Activated naive CD4-positive, alpha-beta T cell treated with anti-CD3 and anti-CD28 coated beads for 36 hours (primary cell): ENCODE results near the gene GJC1. TPM values are rescaled to one million over a fixed set of nuclear protein-coding genes. Genes with fewer than 3 reads are reported as not detected.

Source experiments
- CTCF ChIA-PET: fragments of 350-600 bp; sonication (Branson Sonifier 250); formaldehyde crosslinking; loops from one replicate; lab custom pipeline; 2021; ENCODE audit warnings: antibody characterized with exemption; lab: Charles Lee
- DNase-seq: peaks from one replicate; pipeline ENCODE4 v3.0.0-alpha.2; 2020
- H3K27ac Mint-ChIP-seq: one replicate; pipeline ENCODE4 v1.8.0; 2021; ENCODE audit warnings: mild to moderate bottlenecking, mixed read lengths
- H3K27me3 Mint-ChIP-seq: one replicate; pipeline ENCODE4 v1.8.0; 2021; ENCODE audit warnings: low read depth, mixed read lengths
- H3K36me3 Mint-ChIP-seq: one replicate; pipeline ENCODE4 v1.8.0; 2021; ENCODE audit warnings: low read depth, mixed read lengths
- H3K4me1 Mint-ChIP-seq: one replicate; pipeline ENCODE4 v1.8.0; 2021; ENCODE audit warnings: low read depth, mixed read lengths
- H3K4me3 Mint-ChIP-seq: one replicate; pipeline ENCODE4 v1.8.0; 2021; ENCODE audit warnings: mild to moderate bottlenecking, moderate library complexity, mixed read lengths
- H3K9me3 Mint-ChIP-seq: one replicate; pipeline ENCODE4 v1.8.0; 2021; ENCODE audit warnings: mixed read lengths
- intact Hi-C: fragments of 100-400 bp; cut with micrococcal nuclease; formaldehyde crosslinking; loops from one replicate; pipeline ENCODE4 v1.15.1; 2023
- total RNA-seq, 2 experiments: library from RNA; stranded (reverse); gene quantifications; one replicate each; pipeline ENCODE4 v1.2.3, GENCODE V29; 2021

The GJC1 gene
- total RNA-seq, 2 experiments from 2014 or later, result 2.5 TPM

GRCh38 chr17:44773140-44773539, 56.9 kb downstream of the GJC1 start:
- peaks cover 2% of the 10 kb centered on the region for H3K4me1 Mint-ChIP-seq
- H3K36me3 Mint-ChIP-seq, result no peaks in the 10 kb centered on the region
- peak overlapping the region; percentile 6 for H3K4me3 Mint-ChIP-seq
- no peak overlapping the region for H3K27ac Mint-ChIP-seq
- intact Hi-C loops, result loop anchor here (10.0 kb wide), 1 partner anchor 422 kb away; no protein-coding TSS in a partner anchor
- no peaks in the 10 kb centered on the region for H3K9me3 Mint-ChIP-seq
- H3K27me3 Mint-ChIP-seq, result peaks cover 7% of the 10 kb centered on the region
- DNase-seq, result no peak
- CTCF ChIA-PET, result interaction anchor here (0.6 to 11.2 kb wide), 3 partner anchors 9 to 528 kb away, joined by 3 to 147 read pairs (median 7); no protein-coding TSS in a partner anchor

- no peak overlapping the region for H3K4me3 Mint-ChIP-seq
- H3K9me3 Mint-ChIP-seq, result no peaks in the 10 kb centered on the region
- intact Hi-C loops, result loop anchor here (10.0 kb wide), 1 partner anchor 422 kb away; no protein-coding TSS in a partner anchor
- peaks cover 7% of the 10 kb centered on the region for H3K27me3 Mint-ChIP-seq
- H3K4me1 Mint-ChIP-seq, result peaks cover 2% of the 10 kb centered on the region
- H3K27ac Mint-ChIP-seq, result no peak overlapping the region
- H3K36me3 Mint-ChIP-seq, result no peaks in the 10 kb centered on the region
- CTCF ChIA-PET, result interaction anchor here (0.8 to 11.2 kb wide), 3 partner anchors 8 to 93 kb away, joined by 3 to 147 read pairs (median 3); no protein-coding TSS in a partner anchor
- DNase-seq, result no peak
These were observed 57.6 kb downstream of the GJC1 start for GRCh38 chr17:44772308-44773045.

DNA sequence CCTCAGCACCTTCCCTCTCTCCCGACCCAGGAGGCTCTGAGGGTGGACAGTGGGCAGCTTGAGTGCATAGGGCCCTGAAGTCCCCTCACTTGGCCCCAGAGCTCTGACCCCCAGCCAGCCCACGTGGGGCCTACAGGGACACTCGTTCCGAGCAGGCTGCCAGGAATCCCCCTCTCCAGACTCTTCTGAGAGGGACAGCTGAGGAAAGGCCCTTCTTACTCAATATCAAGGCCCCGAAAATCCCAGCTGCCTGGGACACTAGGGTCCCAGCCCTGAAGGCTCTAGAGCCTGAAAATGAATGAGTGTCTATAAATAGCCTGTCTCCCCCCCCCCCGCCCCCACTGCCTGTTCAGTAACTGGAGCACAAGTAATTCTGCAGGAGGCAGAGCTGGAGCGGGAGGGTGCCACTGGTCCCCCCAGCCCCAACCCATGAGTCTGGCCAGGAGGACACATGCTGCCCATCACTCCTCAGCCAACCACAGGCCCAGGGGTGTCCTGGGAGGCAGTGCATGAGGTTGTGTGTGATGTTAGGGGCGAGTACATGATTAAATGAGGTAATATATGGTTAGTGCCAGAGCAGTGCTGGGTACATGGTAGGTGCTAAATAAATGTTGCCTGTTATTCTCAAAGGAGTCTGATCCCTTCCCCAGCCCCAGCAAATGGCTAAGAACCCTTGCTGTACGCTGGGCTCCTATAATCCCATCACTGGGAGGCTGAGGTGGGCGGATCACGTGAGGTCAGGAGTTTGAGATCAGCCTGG, 59.7 kb downstream of the GJC1 start:
- Mint-ChIP-seq H3K27ac (no peak overlapping the region), H3K9me3 (no peaks in the 10 kb centered on the region), H3K4me3 (no peak overlapping the region), H3K4me1 (no peaks in the 10 kb centered on the region), H3K36me3 (no peaks in the 10 kb centered on the region), H3K27me3 (peaks cover 15% of the 10 kb centered on the region)
- no peak for DNase-seq
- intact Hi-C loops, result loop anchor here (10.0 kb wide), 1 partner anchor 424 kb away; no protein-coding TSS in a partner anchor
- CTCF ChIA-PET, result interaction anchor here (0.7 to 0.8 kb wide), 2 partner anchors 9 to 427 kb away, joined by 3 read pairs; no protein-coding TSS in a partner anchor

GRCh38 chr17:44769647-44770084, 60.4 kb downstream of the GJC1 start:
- CTCF ChIA-PET, result no interaction called here
- Mint-ChIP-seq H3K27me3 (peaks cover 15% of the 10 kb centered on the region), H3K4me3 (no peak overlapping the region), H3K27ac (no peak overlapping the region), H3K36me3 (no peaks in the 10 kb centered on the region), H3K4me1 (no peaks in the 10 kb centered on the region), H3K9me3 (no peaks in the 10 kb centered on the region)
- intact Hi-C loops, result loop anchor here (10.0 kb wide), 1 partner anchor 425 kb away; no protein-coding TSS in a partner anchor
- DNase-seq, result no peak

DNA sequence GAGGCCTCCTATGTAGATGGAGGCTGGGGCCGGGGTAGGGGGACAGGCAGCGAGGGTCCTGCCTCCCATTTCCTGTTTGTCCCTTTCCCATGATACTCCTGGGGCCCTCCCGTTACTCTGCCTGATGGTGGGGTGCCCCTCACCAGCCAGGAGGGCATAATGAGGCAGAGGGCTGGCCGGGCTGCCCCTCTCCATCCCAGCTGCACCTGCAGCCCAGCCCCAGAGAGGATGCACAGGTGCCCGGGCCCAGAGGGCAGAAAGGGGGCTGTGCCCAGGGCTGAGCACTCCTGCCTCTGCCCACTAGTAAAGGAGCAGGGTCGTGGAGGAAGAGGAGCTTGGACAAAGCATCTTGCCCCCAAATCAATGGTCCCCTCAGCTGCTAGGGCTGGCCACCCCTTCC, 60.9 kb downstream of the GJC1 start:
- H3K27me3 Mint-ChIP-seq, result peaks cover 15% of the 10 kb centered on the region
- no peak overlapping the region for H3K4me3 Mint-ChIP-seq
- no peaks in the 10 kb centered on the region for H3K4me1 Mint-ChIP-seq
- H3K27ac Mint-ChIP-seq, result no peak overlapping the region
- H3K9me3 Mint-ChIP-seq, result no peaks in the 10 kb centered on the region
- CTCF ChIA-PET, result no interaction called here
- DNase-seq, result no peak
- H3K36me3 Mint-ChIP-seq, result no peaks in the 10 kb centered on the region
- intact Hi-C loops, result no loop called here

DNA sequence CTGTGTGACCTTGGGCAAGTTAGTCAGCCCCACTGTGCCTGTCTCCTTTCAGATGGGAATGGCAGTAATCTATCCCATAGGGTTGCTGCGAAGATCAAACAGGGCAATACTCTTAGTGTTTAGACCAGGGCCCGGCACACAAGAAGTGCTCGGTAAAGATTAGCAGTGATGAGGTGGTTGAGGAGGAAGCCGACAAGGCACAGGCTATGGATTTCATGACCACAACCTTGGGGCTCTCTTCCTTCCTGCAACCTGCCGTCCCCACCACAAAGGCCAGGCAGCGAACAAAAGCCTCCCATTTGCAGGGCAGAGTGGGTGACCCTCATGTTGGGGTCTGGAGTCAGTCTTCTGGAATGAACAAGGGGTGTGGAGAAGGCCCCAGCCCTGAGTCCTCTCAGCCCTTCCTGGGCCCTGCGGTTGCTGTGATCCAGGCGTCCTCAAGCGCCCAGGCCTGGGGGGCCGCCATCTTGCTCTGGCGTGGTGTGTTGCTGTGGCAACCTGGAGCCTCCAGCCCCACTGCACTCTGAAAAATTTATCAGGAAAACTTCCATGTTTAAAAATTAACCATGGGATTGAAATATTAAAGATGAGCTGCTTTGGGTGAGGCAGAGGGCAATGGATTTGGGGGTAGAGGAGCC, 61.5 kb downstream of the GJC1 start:
- H3K27me3 Mint-ChIP-seq, result peaks cover 15% of the 10 kb centered on the region
- H3K4me1 Mint-ChIP-seq, result no peaks in the 10 kb centered on the region
- no peaks in the 10 kb centered on the region for H3K9me3 Mint-ChIP-seq
- H3K36me3 Mint-ChIP-seq, result no peaks in the 10 kb centered on the region
- CTCF ChIA-PET, result no interaction called here
- H3K27ac Mint-ChIP-seq, result no peak overlapping the region
- no peak overlapping the region for H3K4me3 Mint-ChIP-seq
- DNase-seq, result no peak
- intact Hi-C loops, result no loop called here

- CTCF ChIA-PET, result interaction anchor here (0.6 kb wide), 1 partner anchor 248 kb away, joined by 3 read pairs; no protein-coding TSS in a partner anchor
- H3K27ac Mint-ChIP-seq, result no peak overlapping the region
- H3K9me3 Mint-ChIP-seq, result no peaks in the 10 kb centered on the region
- intact Hi-C loops, result no loop called here
- DNase-seq, result no peak
- H3K4me3 Mint-ChIP-seq, result no peak overlapping the region
- H3K36me3 Mint-ChIP-seq, result no peaks in the 10 kb centered on the region
- H3K27me3 Mint-ChIP-seq, result peaks cover 15% of the 10 kb centered on the region
- H3K4me1 Mint-ChIP-seq, result no peaks in the 10 kb centered on the region
These were observed 62.6 kb downstream of the GJC1 start for GRCh38 chr17:44767493-44767892.

DNA sequence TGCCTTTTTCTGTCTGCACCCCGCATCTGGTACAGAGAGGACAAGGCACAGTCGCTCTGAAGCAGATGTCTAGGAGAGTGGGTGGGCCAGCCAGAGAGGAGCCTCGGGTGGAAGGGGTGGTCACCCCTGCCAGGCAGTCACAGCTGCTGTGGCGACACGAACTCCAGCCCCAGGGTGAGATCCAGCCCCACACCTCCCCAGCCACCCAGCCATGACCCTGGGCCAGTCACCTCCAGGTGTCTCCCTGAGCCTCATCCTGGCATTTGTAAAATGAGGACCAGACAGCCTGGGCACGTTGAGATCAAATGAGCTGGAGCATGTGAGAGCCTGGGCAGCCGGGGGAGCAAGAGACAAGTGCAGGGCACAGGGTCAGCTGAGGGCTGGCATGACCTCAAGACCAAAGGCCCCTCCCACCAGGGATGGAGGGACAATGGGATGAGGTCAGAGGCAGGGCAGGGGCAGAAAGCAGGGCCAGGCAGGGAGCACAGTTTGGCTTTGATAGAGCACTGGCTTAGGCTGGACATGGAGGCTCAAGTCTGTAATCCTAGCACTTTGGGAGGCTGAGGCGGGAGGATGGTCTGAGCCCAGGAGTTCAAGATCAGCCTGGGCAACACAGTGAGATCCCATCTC, 63.6 kb downstream of the GJC1 start:
- CTCF ChIA-PET, result no interaction called here
- no peak overlapping the region for H3K4me3 Mint-ChIP-seq
- no peaks in the 10 kb centered on the region for H3K9me3 Mint-ChIP-seq
- H3K27me3 Mint-ChIP-seq, result peaks cover 13% of the 10 kb centered on the region
- H3K27ac Mint-ChIP-seq, result no peak overlapping the region
- intact Hi-C loops, result no loop called here
- no peak for DNase-seq
- no peaks in the 10 kb centered on the region for H3K36me3 Mint-ChIP-seq
- H3K4me1 Mint-ChIP-seq, result no peaks in the 10 kb centered on the region

DNA sequence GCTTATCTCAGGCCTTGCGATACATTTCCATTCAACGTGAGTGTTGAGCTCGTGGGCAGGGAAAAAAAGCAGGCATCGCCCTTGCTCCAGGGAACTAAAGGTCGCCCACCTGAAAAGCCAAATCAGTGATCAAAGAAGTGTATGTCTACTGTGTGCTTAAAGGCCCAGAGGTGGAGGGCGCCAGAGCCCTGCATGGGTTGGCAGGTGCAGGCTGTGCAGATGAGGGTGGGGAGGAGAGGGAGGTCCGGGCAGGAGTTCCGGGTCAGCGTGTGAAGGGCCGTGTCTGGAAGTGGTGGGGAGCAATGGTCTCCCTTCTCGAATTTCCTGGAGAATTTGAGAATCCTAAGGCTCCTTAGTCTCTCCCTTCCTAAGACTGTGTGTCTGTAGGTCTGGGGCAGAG, 64.1 kb downstream of the GJC1 start:
- Mint-ChIP-seq H3K4me1 (no peaks in the 10 kb centered on the region), H3K4me3 (no peak overlapping the region), H3K36me3 (no peaks in the 10 kb centered on the region), H3K9me3 (no peaks in the 10 kb centered on the region), H3K27me3 (peaks cover 18% of the 10 kb centered on the region), H3K27ac (no peak overlapping the region)
- CTCF ChIA-PET, result no interaction called here
- intact Hi-C loops, result no loop called here
- no peak for DNase-seq

GRCh38 chr17:44763170-44763569, 66.9 kb downstream of the GJC1 start:
- intact Hi-C loops, result no loop called here
- no peak overlapping the region for H3K4me3 Mint-ChIP-seq
- CTCF ChIA-PET, result interaction anchor here (0.6 to 1.4 kb wide), 3 partner anchors 12 to 259 kb away, joined by 3 to 4 read pairs (median 3); no protein-coding TSS in a partner anchor
- DNase-seq, result no peak
- H3K36me3 Mint-ChIP-seq, result no peaks in the 10 kb centered on the region
- no peaks in the 10 kb centered on the region for H3K4me1 Mint-ChIP-seq
- no peak overlapping the region for H3K27ac Mint-ChIP-seq
- H3K27me3 Mint-ChIP-seq, result peaks cover 23% of the 10 kb centered on the region
- H3K9me3 Mint-ChIP-seq, result no peaks in the 10 kb centered on the region

- Mint-ChIP-seq H3K27ac (no peak overlapping the region), H3K27me3 (peaks cover 32% of the 10 kb centered on the region), H3K9me3 (no peaks in the 10 kb centered on the region), H3K4me1 (no peaks in the 10 kb centered on the region), H3K4me3 (no peak overlapping the region), H3K36me3 (no peaks in the 10 kb centered on the region)
- no peak for DNase-seq
- intact Hi-C loops, result no loop called here
- CTCF ChIA-PET, result interaction anchor here (0.6 to 1.4 kb wide), 2 partner anchors 13 to 119 kb away, joined by 3 to 4 read pairs; no protein-coding TSS in a partner anchor
These were observed 67.9 kb downstream of the GJC1 start for GRCh38 chr17:44761932-44762810.
